H1 (cell line): ENCODE measurements around the gene OPRD1. TPM values are rescaled to one million over a fixed set of nuclear protein-coding genes. Genes with fewer than 3 reads are reported as not detected.

Experiments used
- CTCF ChIA-PET: fragments of 300-600 bp; sonication (Branson Sonifier 250); formaldehyde crosslinking; loops from one replicate; lab custom pipeline; 2021; ENCODE audit not compliant: partially characterized antibody; lab: Charles Lee
- POLR2A ChIA-PET: fragments of 300-600 bp; sonication (Branson Sonifier 250); formaldehyde crosslinking; loops from one replicate; lab custom pipeline; 2021; ENCODE audit warnings: inconsistent platforms; ENCODE audit not compliant: partially characterized antibody; lab: Charles Lee
- DNase-seq, 2 experiments: peaks; one replicate each; pipeline versions ENCODE4 v3.0.0 to v3.0.0-alpha.2; 2010 to 2022; ENCODE audit warnings: low spot score in 2 of 2, low read depth in 1 of 2, mixed read lengths in 1 of 2
- FAIRE-seq: peaks from 2 replicates; lab custom pipeline; 2011; peaks lifted over from hg19 to GRCh38; lab: Jason Lieb, UNC
- H2AFZ ChIP-seq: 2 replicates; pipeline ENCODE4 v1.8.1; 2012; ENCODE audit warnings: low read length, inconsistent platforms
- H2AK5ac ChIP-seq: 2 replicates; pipeline ENCODE4 v1.6.1; 2013; ENCODE audit warnings: low read depth, low read length
- H2BK120ac ChIP-seq: replicated peaks from 2 replicates; pipeline ENCODE3; 2013; ENCODE audit warnings: low read depth, low read length, inconsistent platforms
- H2BK12ac ChIP-seq: 2 replicates; pipeline ENCODE4 v1.6.1; 2013; ENCODE audit warnings: low read depth, low read length
- H2BK15ac ChIP-seq: 2 replicates; pipeline ENCODE4 v1.6.1; 2013; ENCODE audit warnings: low read length
- H2BK20ac ChIP-seq: 2 replicates; pipeline ENCODE4 v1.6.1; 2013; ENCODE audit warnings: low read length
- H2BK5ac ChIP-seq: 2 replicates; pipeline ENCODE4 v1.6.1; 2013; ENCODE audit warnings: low read depth, low read length
- H3K14ac ChIP-seq: 2 replicates; pipeline ENCODE4 v1.6.1; 2013; ENCODE audit warnings: inconsistent platforms; ENCODE audit not compliant: insufficient read length
- H3K18ac ChIP-seq: 2 replicates; pipeline ENCODE4 v1.6.1; 2013; ENCODE audit warnings: low read length; ENCODE audit errors: extremely low read depth
- H3K23ac ChIP-seq: 2 replicates; pipeline ENCODE4 v1.6.1; 2013; ENCODE audit warnings: inconsistent platforms; ENCODE audit not compliant: insufficient read length
- H3K23me2 ChIP-seq: 2 replicates; pipeline ENCODE4 v1.6.1; 2013; ENCODE audit warnings: low read depth, low read length
- H3K27ac ChIP-seq: 2 replicates; pipeline ENCODE4 v1.6.1; 2011; ENCODE audit warnings: low read depth, low read length, inconsistent platforms
- H3K27me3 ChIP-seq, 4 experiments: replicated peaks in 1 of 4; 1 replicate in 1 of 4; 2 replicates in 3 of 4; pipeline versions ENCODE4 v1.6.1 to v1.8.1; 2011 to 2013; ENCODE audit warnings: low read length in 3 of 4, mild to moderate bottlenecking in 3 of 4, inconsistent platforms in 2 of 4, mixed read lengths in 2 of 4, moderate library complexity in 1 of 4; ENCODE audit not compliant: control insufficient read depth in 3 of 4, insufficient read depth in 3 of 4; ENCODE audit errors: extremely low read depth in 1 of 4
- H3K36me3 ChIP-seq, 4 experiments: 2 replicates each; pipeline versions ENCODE4 v1.6.1 to v1.8.1; 2011 to 2013; ENCODE audit warnings: mild to moderate bottlenecking in 4 of 4, low read length in 3 of 4, moderate library complexity in 2 of 4, control low read depth in 1 of 4, inconsistent platforms in 1 of 4; ENCODE audit not compliant: insufficient read depth in 4 of 4, control insufficient read depth in 2 of 4
- H3K4ac ChIP-seq: replicated peaks from 2 replicates; pipeline ENCODE3; 2013; ENCODE audit warnings: low read length, low read depth, mixed read lengths, inconsistent platforms; ENCODE audit not compliant: insufficient read length
- H3K4me1 ChIP-seq, 4 experiments: replicated peaks in 1 of 4; 1 replicate in 1 of 4; 2 replicates in 3 of 4; pipeline versions ENCODE4 v1.6.1 to v1.8.1; 2011 to 2013; ENCODE audit warnings: low read length in 3 of 4, inconsistent platforms in 2 of 4, mixed read lengths in 1 of 4; ENCODE audit not compliant: insufficient read depth in 4 of 4, control insufficient read depth in 3 of 4
- H3K4me2 ChIP-seq, 2 experiments: 2 replicates each; pipeline versions ENCODE4 v1.6.1 to v1.8.1; 2011 to 2013; ENCODE audit warnings: low read depth in 2 of 2, low read length in 2 of 2, control low read depth in 1 of 2, inconsistent platforms in 1 of 2, mild to moderate bottlenecking in 1 of 2; ENCODE audit not compliant: insufficient read depth in 1 of 2
- H3K4me3 ChIP-seq, 4 experiments: fragments of 200-600, 300-600 bp in 1 of 4; sonication (generic), shearing (Covaris generic), sonication (Bioruptor Twin) in 1 of 4; 2 replicates each; pipeline versions ENCODE4 v1.5.1 to v1.8.1; 2011 to 2016; ENCODE audit warnings: low read length in 4 of 4, low read depth in 3 of 4, control low read depth in 2 of 4, inconsistent platforms in 2 of 4, mild to moderate bottlenecking in 2 of 4, mixed read lengths in 1 of 4, moderate library complexity in 1 of 4; ENCODE audit not compliant: insufficient read depth in 2 of 4; ENCODE audit errors: extremely low read depth in 1 of 4
- H3K56ac ChIP-seq: replicated peaks from 2 replicates; pipeline ENCODE3; 2013; ENCODE audit warnings: low read depth, mild to moderate bottlenecking, mixed read lengths, low read length, inconsistent platforms; ENCODE audit not compliant: insufficient read length
- H3K79me1 ChIP-seq: 2 replicates; pipeline ENCODE4 v1.6.1; 2013; ENCODE audit warnings: low read depth, low read length, control low read depth
- H3K79me2 ChIP-seq, 2 experiments: 2 replicates each; pipeline versions ENCODE4 v1.6.1 to v1.8.1; 2012 to 2013; ENCODE audit warnings: low read length in 2 of 2, mild to moderate bottlenecking in 2 of 2, inconsistent platforms in 1 of 2; ENCODE audit not compliant: insufficient read depth in 2 of 2, control insufficient read depth in 1 of 2
- H3K9ac ChIP-seq, 4 experiments: replicated peaks in 1 of 4; 1 replicate in 1 of 4; 2 replicates in 3 of 4; pipeline versions ENCODE4 v1.6.1 to v1.8.1; 2011 to 2013; ENCODE audit warnings: low read depth in 3 of 4, low read length in 3 of 4, control low read depth in 2 of 4, mild to moderate bottlenecking in 2 of 4, moderate library complexity in 2 of 4, inconsistent platforms in 1 of 4; ENCODE audit errors: extremely low read depth in 1 of 4
- H3K9me3 ChIP-seq, 2 experiments: 2 replicates each; pipeline versions ENCODE4 v1.6.1 to v1.8.1; 2012 to 2013; ENCODE audit warnings: mild to moderate bottlenecking in 2 of 2, moderate library complexity in 2 of 2, control low read depth in 1 of 2, inconsistent platforms in 1 of 2, low read depth in 1 of 2, low read length in 1 of 2, mixed read lengths in 1 of 2; ENCODE audit not compliant: insufficient read depth in 2 of 2
- H4K20me1 ChIP-seq, 2 experiments: replicated peaks in 1 of 2; 2 replicates each; pipeline versions ENCODE3 to v1.8.1; 2011 to 2013; ENCODE audit warnings: inconsistent platforms in 2 of 2, low read length in 2 of 2, mild to moderate bottlenecking in 1 of 2; ENCODE audit not compliant: insufficient read depth in 2 of 2, control insufficient read depth in 1 of 2
- H4K5ac ChIP-seq: 2 replicates; pipeline ENCODE4 v1.6.1; 2013; ENCODE audit warnings: low read length, low read depth, mixed read lengths, inconsistent platforms; ENCODE audit not compliant: insufficient read length
- H4K8ac ChIP-seq: 2 replicates; pipeline ENCODE4 v1.8.0; 2013; ENCODE audit warnings: mild to moderate bottlenecking, moderate library complexity, low read length, inconsistent platforms; ENCODE audit not compliant: insufficient read depth; ENCODE audit errors: extremely low read depth
- H4K91ac ChIP-seq: replicated peaks from 2 replicates; pipeline ENCODE3; 2013; ENCODE audit warnings: low read length, mixed read lengths, inconsistent platforms; ENCODE audit not compliant: insufficient read length
- RAD21 ChIP-seq, 2 experiments: IDR thresholded peaks in 1 of 2; conservative IDR thresholded peaks in 1 of 2; 2 replicates each; pipeline ENCODE4 v1.6.1; 2011; ENCODE audit warnings: low read depth in 2 of 2, low read length in 2 of 2, improper control_type of control experiment in 1 of 2, inconsistent platforms in 1 of 2, mild to moderate bottlenecking in 1 of 2, moderate library complexity in 1 of 2
- TEAD4 ChIP-seq: IDR thresholded peaks from 2 replicates; pipeline ENCODE4 v1.6.1; 2012; ENCODE audit warnings: low read depth, low read length, inconsistent platforms, mixed read lengths
- WGBS, 2 experiments: shearing (Covaris generic) in 1 of 2; methylation state at CpG; one replicate each; pipeline versions ENCODE4 v1.1.6 to v1.1.7; 2013 to 2015; ENCODE audit warnings: low lambda C conversion rate in 2 of 2, mixed read lengths in 2 of 2, inconsistent platforms in 1 of 2, low coverage in 1 of 2, missing lambda C conversion rate in 1 of 2; ENCODE audit not compliant: insufficient replicate concordance in 2 of 2, insufficient coverage in 1 of 2, insufficient read length in 1 of 2; ENCODE audit errors: extremely low coverage in 1 of 2, missing lambda C conversion rate in 1 of 2; 5-methylcytosine and 5-hydroxymethylcytosine counted together
- polyA plus RNA-seq, 7 experiments: library from polyadenylated mRNA; depleted of rRNA in 3 of 7; stranded (reverse) in 5 of 7; unstranded in 2 of 7; fragments of >200 nt in 5 of 7; fragments of 200-250 nt in 2 of 7; gene quantifications; 1 replicate in 5 of 7; 2 replicates in 1 of 7; 4 replicates in 1 of 7; pipeline versions ENCODE4 v1.2.1 to v1.2.3, GENCODE V29; 2011 to 2013; ENCODE audit warnings: missing spikeins in 2 of 7, mixed read lengths in 2 of 7
- total RNA-seq: library from RNA; stranded (reverse); fragmentation: NEBNext Ultra II Directional; extraction: Animal tissue kit (Norgen Biotek cat#: 25700); gene quantifications from 2 replicates; pipeline ENCODE4 v1.2.1, GENCODE V29; 2021

Gene OPRD1
- total and polyA plus RNA-seq, 2 of the 8 experiments (the other 6 are each of a cell fraction or from before 2014, with no cell fraction given), result 2.6 to 3.7 TPM

GRCh38 chr1:28913786-28914227 is 101.8 kb downstream of the OPRD1 start:
- H3K27ac ChIP-seq, result no peak overlapping the region; the same call in 1 of the 2 replicates
- peak overlapping the region; percentile 84 for H3K18ac ChIP-seq
- CTCF ChIA-PET, result interaction anchor here (0.7 to 2.6 kb wide), 9 partner anchors 9 to 135 kb away, joined by 3 to 10 read pairs (median 4); no protein-coding TSS in a partner anchor
- H3K9me3 ChIP-seq, result no peaks in the 10 kb centered on the region
- peaks cover 4 to 15% (median 7%) of the 10 kb centered on the region in 4 experiments; a peak in 5 of 7 replicates for H3K4me1 ChIP-seq
- H3K4me2 ChIP-seq, result peak overlapping the region; percentile 68 to 79
- H2BK120ac ChIP-seq, result peak overlapping the region; percentile 56
- peak overlapping the region; percentile 63 for H3K4ac ChIP-seq
- H3K23me2 ChIP-seq, result peaks cover 5% of the 10 kb centered on the region; the same call in 1 of the 2 replicates
- peak overlapping the region; percentile 88 for H4K8ac ChIP-seq
- POLR2A ChIA-PET, result interaction anchor here (0.5 to 3.0 kb wide), 24 partner anchors 9 to 284 kb away, joined by 3 to 18 read pairs (median 5); no protein-coding TSS in a partner anchor
- no peaks in the 10 kb centered on the region for H3K36me3 ChIP-seq
- H3K14ac ChIP-seq, result no peak overlapping the region
- H3K9ac ChIP-seq, result peak overlapping the region in 3 of 4 experiments; percentile 22 to 54 (median 52); a peak in 4 of 7 replicates
- no peaks in the 10 kb centered on the region for H3K27me3 ChIP-seq
- peak overlapping the region; percentile 5 to 94 (median 20); a peak in 4 of 8 replicates for H3K4me3 ChIP-seq
- no peak overlapping the region for H2BK20ac ChIP-seq
- H3K23ac ChIP-seq, result no peak overlapping the region
- no peak for DNase-seq
- no peak overlapping the region for H3K56ac ChIP-seq
- 42% methylated on average over 10 of the region's 10 CpGs; no CpG with 5 or more reads in 1 of the 2 experiments for WGBS, 2 experiments
- peak overlapping the region; percentile 87; the same call in 1 of the 2 replicates for H2AK5ac ChIP-seq
- peak overlapping the region; percentile 41; the same call in 1 of the 2 replicates for H2BK5ac ChIP-seq
- peak overlapping the region; percentile 82; the same call in 1 of the 2 replicates for H2BK12ac ChIP-seq
- peaks cover 0 to 1% of the 10 kb centered on the region in 2 experiments for H4K20me1 ChIP-seq
- peak overlapping the region; percentile 61 for H4K5ac ChIP-seq
- H3K79me2 ChIP-seq, result peaks cover 0 to 38% of the 10 kb centered on the region in 2 experiments; a peak in 2 of 4 replicates
- H4K91ac ChIP-seq, result peak overlapping the region; percentile 59
- TF ChIP-seq TEAD4, result no peak
- 0 out of 4 replicates have a peak, but pooled peaks of 1 of the 2 experiments have one; percentile 2 for TF ChIP-seq RAD21 (IDR thresholded peaks at IDR 0.05 in 1 of 2, conservative IDR thresholded peaks at IDR 0.05 in 1 of 2; ENCODE audit: low read depth in 2 of 2, low read length in 2 of 2)
- H2AFZ ChIP-seq, result peak overlapping the region; percentile 89
- no peak for FAIRE-seq
- no peaks in the 10 kb centered on the region; the same call in 1 of the 2 replicates for H3K79me1 ChIP-seq
- no peak overlapping the region for H2BK15ac ChIP-seq
